Effector memory CD8-positive, alpha-beta T cell (primary cell): ENCODE results near the gene NFIB.

Source experiments
- ATAC-seq: fragments of 150-1000 bp; cut with Tn5 transposase; replicated peaks from 2 replicates; pipeline ENCODE4 v1.10.0; 2021; ENCODE audit warnings: mild to moderate bottlenecking, moderate library complexity
- DNase-seq, 3 experiments: peaks; one replicate each; pipeline ENCODE4 v3.0.0; 2021
- H3K27ac Mint-ChIP-seq, 2 donors: one replicate each; pipeline ENCODE4 v1.8.0; 2022; ENCODE audit warnings: mild to moderate bottlenecking in 2 of 2, mixed read lengths in 2 of 2, moderate library complexity in 2 of 2
- H3K27me3 Mint-ChIP-seq, 2 donors: one replicate each; pipeline ENCODE4 v1.8.0; 2022; ENCODE audit warnings: mixed read lengths in 2 of 2
- H3K36me3 Mint-ChIP-seq: one replicate; pipeline ENCODE4 v1.8.0; 2022; ENCODE audit warnings: mild to moderate bottlenecking, moderate library complexity, mixed read lengths; ENCODE audit not compliant: insufficient read depth
- H3K4me1 Mint-ChIP-seq, 2 donors: one replicate each; pipeline ENCODE4 v1.8.0; 2022; ENCODE audit warnings: low read depth in 2 of 2, mixed read lengths in 2 of 2
- H3K4me3 Mint-ChIP-seq, 2 donors: one replicate each; pipeline ENCODE4 v1.8.0; 2022; ENCODE audit warnings: mild to moderate bottlenecking in 2 of 2, mixed read lengths in 2 of 2, moderate library complexity in 2 of 2
- H3K9me3 Mint-ChIP-seq, 2 donors: one replicate each; pipeline ENCODE4 v1.8.0; 2022; ENCODE audit warnings: mixed read lengths in 2 of 2

NFIB gene

DNA sequence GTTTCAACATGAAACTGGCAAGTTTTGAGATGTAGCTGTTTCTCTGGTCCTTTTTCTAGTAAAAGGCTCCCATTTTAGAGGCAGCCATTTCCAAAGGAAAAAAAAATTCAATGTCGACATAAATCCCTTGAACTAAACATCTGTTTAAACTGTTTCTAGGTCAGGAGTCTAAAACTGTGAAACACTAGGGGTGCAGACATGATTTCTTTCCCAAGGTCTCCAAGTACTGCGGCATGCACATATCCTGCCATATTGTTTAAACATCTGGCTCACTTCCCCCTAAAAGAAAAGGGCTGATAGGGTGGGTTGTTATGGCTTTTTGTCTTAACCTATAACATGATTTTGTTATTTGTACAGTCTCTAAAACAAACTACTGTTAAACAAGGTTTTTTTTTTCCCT lies 51.1 kb downstream of the NFIB start:
- ATAC-seq (no peak), DNase-seq (no peak)
- Mint-ChIP-seq H3K27me3 (peaks cover 0 to 17% of the 10 kb centered on the region in 2 donors), H3K4me1 (no peaks in the 10 kb centered on the region), H3K27ac (no peak overlapping the region), H3K36me3 (no peaks in the 10 kb centered on the region), H3K4me3 (no peak overlapping the region), H3K9me3 (peaks cover 0 to 2% of the 10 kb centered on the region in 2 donors)

GRCh38 chr9:14261616-14262015 lies 52.3 kb downstream of the NFIB start:
- peaks cover 0 to 17% of the 10 kb centered on the region in 2 donors for H3K27me3 Mint-ChIP-seq
- no peaks in the 10 kb centered on the region for H3K36me3 Mint-ChIP-seq
- DNase-seq, result no peak
- H3K4me3 Mint-ChIP-seq, result no peak overlapping the region
- ATAC-seq, result no peak
- H3K4me1 Mint-ChIP-seq, result no peaks in the 10 kb centered on the region
- H3K9me3 Mint-ChIP-seq, result peaks cover 0 to 2% of the 10 kb centered on the region in 2 donors
- H3K27ac Mint-ChIP-seq, result no peak overlapping the region

DNA sequence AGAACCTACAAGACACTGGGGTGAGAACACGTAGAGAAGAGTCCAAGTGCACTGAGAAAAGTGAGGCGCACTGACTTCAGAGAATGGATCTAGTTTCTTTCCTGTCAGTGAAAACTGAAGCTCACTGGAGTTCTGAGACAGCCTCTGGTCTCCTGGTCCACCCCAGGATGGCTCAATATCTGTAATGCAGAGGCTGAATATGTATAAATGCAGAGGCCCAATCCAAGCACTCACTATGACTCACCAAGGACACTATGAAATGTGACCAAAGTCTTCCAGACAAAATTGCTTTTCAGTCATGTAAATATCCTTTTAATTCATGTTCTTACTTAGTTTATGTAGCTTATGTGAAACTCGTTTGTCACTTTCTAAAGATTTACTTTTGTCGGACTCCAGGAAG lies 53.8 kb downstream of the NFIB start:
- no peaks in the 10 kb centered on the region for H3K36me3 Mint-ChIP-seq
- H3K4me3 Mint-ChIP-seq, result no peak overlapping the region
- no peak for DNase-seq
- H3K27ac Mint-ChIP-seq, result no peak overlapping the region
- H3K27me3 Mint-ChIP-seq, result peaks cover 0 to 11% of the 10 kb centered on the region in 2 donors
- H3K4me1 Mint-ChIP-seq, result no peaks in the 10 kb centered on the region
- H3K9me3 Mint-ChIP-seq, result peaks cover 0 to 2% of the 10 kb centered on the region in 2 donors
- ATAC-seq, result no peak

DNA sequence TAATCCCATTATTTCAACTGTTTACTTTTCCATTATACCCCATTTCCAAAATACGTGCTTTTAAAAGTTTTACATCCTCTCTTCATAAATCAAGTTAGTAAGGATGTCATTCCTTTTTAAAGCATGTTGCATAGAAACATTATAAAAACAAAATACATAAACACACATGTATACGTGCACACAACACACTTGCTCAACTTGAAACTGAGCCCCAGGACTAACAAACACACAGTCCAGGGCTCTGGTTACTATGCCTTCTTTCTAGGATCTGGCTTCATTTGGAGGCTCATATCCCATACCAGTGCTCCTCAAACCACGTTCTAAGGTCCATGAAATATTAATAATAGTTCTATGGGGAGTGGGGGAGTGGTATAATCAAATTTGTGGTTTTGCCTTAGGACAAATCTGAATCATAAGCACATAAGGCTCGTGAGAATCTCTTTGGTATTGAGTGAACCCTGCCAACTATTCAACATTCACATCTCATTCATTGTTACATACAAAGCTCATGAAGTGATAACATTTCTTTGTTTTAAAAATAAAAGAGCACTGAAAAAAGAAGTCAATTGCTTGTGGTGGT lies 55.2 kb downstream of the NFIB start:
- H3K27me3 Mint-ChIP-seq, result peaks cover 0 to 12% of the 10 kb centered on the region in 2 donors
- H3K27ac Mint-ChIP-seq, result no peak overlapping the region
- H3K4me3 Mint-ChIP-seq, result no peak overlapping the region
- H3K36me3 Mint-ChIP-seq, result no peaks in the 10 kb centered on the region
- DNase-seq, result no peak
- ATAC-seq, result no peak
- no peaks in the 10 kb centered on the region for H3K9me3 Mint-ChIP-seq
- H3K4me1 Mint-ChIP-seq, result no peaks in the 10 kb centered on the region

GRCh38 chr9:14258156-14258555 lies 55.8 kb downstream of the NFIB start:
- no peak overlapping the region for H3K27ac Mint-ChIP-seq
- no peaks in the 10 kb centered on the region for H3K4me1 Mint-ChIP-seq
- peaks cover 0 to 15% of the 10 kb centered on the region in 2 donors for H3K27me3 Mint-ChIP-seq
- no peak for ATAC-seq
- DNase-seq, result no peak
- H3K36me3 Mint-ChIP-seq, result no peaks in the 10 kb centered on the region
- no peak overlapping the region for H3K4me3 Mint-ChIP-seq
- no peaks in the 10 kb centered on the region for H3K9me3 Mint-ChIP-seq

DNA sequence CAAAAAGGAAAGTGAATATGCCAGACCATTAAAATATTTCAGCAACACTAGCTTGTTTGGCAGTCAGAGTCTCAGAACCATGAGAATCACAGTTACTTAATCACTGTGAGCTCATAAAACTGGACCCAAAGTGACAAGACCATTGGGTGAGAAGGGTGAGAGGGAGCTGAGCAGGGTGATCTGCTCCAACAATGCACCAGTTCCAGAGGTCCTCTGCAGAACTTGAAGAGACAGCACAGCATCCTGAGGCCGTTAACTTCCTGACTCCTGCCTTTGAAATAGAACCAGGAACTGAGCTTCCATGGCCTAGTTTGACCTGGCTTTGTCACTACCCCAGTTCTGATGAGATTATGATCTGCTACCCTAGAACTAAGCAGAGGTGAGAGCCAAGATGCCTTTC lies 57.4 kb downstream of the NFIB start:
- Mint-ChIP-seq H3K4me3 (no peak overlapping the region), H3K9me3 (no peaks in the 10 kb centered on the region), H3K36me3 (no peaks in the 10 kb centered on the region), H3K27me3 (peaks cover 0 to 8% of the 10 kb centered on the region in 2 donors), H3K27ac (no peak overlapping the region), H3K4me1 (no peaks in the 10 kb centered on the region)
- ATAC-seq (no peak), DNase-seq (no peak)

GRCh38 chr9:14251154-14252071 lies 62.5 kb downstream of the NFIB start:
- Mint-ChIP-seq H3K9me3 (no peaks in the 10 kb centered on the region), H3K36me3 (no peaks in the 10 kb centered on the region), H3K27ac (no peak overlapping the region), H3K27me3 (peaks cover 8 to 19% of the 10 kb centered on the region in 2 donors), H3K4me1 (no peaks in the 10 kb centered on the region), H3K4me3 (no peak overlapping the region)
- DNase-seq, result no peak
- ATAC-seq, result no peak

DNA sequence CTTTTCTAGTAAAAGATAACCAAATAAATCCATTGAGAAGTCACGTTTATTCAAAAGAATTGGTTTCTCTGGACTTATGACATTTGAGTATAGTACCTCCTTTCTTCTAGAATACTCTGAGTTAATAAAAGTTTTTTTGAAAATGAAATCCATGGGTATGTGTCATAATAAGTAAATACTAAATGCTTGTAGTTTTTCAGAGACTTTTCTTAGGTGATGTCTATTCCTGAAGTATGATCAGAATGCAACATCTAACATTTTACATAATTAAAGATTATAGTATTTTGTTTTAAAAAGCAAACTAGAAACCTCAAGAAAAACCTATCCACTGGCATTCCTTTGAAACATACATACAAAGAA lies 63.2 kb downstream of the NFIB start:
- Mint-ChIP-seq H3K27ac (no peak overlapping the region), H3K27me3 (peaks cover 8 to 25% of the 10 kb centered on the region in 2 donors), H3K9me3 (no peaks in the 10 kb centered on the region), H3K4me1 (no peaks in the 10 kb centered on the region), H3K36me3 (no peaks in the 10 kb centered on the region), H3K4me3 (no peak overlapping the region)
- DNase-seq, result no peak
- no peak for ATAC-seq

GRCh38 chr9:14249527-14249926 lies 64.4 kb downstream of the NFIB start:
- no peak overlapping the region for H3K27ac Mint-ChIP-seq
- no peaks in the 10 kb centered on the region for H3K36me3 Mint-ChIP-seq
- no peaks in the 10 kb centered on the region for H3K4me1 Mint-ChIP-seq
- peaks cover 8 to 25% of the 10 kb centered on the region in 2 donors for H3K27me3 Mint-ChIP-seq
- DNase-seq, result no peak
- H3K9me3 Mint-ChIP-seq, result no peaks in the 10 kb centered on the region
- ATAC-seq, result no peak
- H3K4me3 Mint-ChIP-seq, result no peak overlapping the region

- Mint-ChIP-seq H3K4me3 (no peak overlapping the region), H3K27me3 (peaks cover 8 to 17% of the 10 kb centered on the region in 2 donors), H3K36me3 (no peaks in the 10 kb centered on the region), H3K27ac (no peak overlapping the region), H3K4me1 (no peaks in the 10 kb centered on the region), H3K9me3 (no peaks in the 10 kb centered on the region)
- ATAC-seq, result no peak
- no peak for DNase-seq
Observed at GRCh38 chr9:14248149-14248548, 65.8 kb downstream of the NFIB start.

DNA sequence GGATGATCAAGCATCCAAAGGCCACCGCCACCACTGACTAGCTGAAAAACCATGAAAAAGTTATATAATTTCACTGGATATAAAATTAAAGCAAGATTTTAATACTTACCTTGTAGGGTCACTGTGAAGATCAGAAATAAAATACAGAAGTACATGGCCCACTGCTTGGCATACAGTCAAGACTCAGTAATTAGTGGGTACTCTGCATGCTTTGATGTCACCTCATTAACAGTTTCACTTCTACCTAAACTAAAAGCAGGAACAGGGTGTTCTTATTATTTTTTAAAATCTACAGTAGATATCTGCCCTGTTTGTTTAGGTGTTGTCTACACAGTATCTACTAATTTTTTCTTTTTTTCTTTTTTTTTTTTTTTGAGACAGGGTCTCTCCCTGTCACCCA lies 66.4 kb downstream of the NFIB start:
- H3K27me3 Mint-ChIP-seq, result peaks cover 8 to 17% of the 10 kb centered on the region in 2 donors
- no peaks in the 10 kb centered on the region for H3K36me3 Mint-ChIP-seq
- DNase-seq, result no peak
- H3K27ac Mint-ChIP-seq, result no peak overlapping the region
- no peak overlapping the region for H3K4me3 Mint-ChIP-seq
- H3K9me3 Mint-ChIP-seq, result no peaks in the 10 kb centered on the region
- no peaks in the 10 kb centered on the region for H3K4me1 Mint-ChIP-seq
- no peak for ATAC-seq

GRCh38 chr9:14246951-14247350 lies 67.0 kb downstream of the NFIB start:
- no peaks in the 10 kb centered on the region for H3K4me1 Mint-ChIP-seq
- H3K27ac Mint-ChIP-seq, result no peak overlapping the region
- no peaks in the 10 kb centered on the region for H3K9me3 Mint-ChIP-seq
- no peak for DNase-seq
- no peaks in the 10 kb centered on the region for H3K36me3 Mint-ChIP-seq
- H3K27me3 Mint-ChIP-seq, result peaks cover 8 to 17% of the 10 kb centered on the region in 2 donors
- no peak for ATAC-seq
- H3K4me3 Mint-ChIP-seq, result no peak overlapping the region

DNA sequence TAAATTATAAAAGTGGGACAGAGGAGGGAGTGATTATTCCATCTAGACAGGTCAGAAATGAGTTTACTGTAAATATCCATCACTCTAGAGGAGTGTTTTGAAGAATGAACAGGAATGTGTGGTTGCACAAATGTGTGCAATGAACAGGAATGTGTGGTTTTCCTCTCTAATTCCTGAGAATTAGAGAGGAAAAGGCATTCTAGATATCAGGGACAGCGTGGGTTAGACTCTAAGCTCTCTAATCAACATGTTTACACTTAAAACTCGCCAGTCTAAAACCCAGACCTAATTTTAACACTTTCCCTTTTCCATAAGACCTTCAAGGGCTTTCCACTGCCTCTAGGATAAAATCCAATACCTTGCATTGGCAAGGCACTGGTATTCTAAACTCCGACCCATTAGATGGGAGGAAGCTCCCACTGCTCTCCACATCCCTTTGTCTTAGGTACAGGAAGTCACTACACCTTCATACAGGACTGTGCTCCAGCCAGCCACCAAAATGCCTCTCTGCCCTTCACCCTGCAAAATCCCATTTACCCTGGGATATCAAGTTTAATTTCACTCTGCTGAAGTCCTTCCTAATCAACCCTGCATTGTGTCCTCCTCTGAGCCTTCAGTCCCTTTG lies 67.9 kb downstream of the NFIB start:
- DNase-seq (no peak), ATAC-seq (no peak)
- Mint-ChIP-seq H3K27ac (no peak overlapping the region), H3K27me3 (peaks cover 8 to 17% of the 10 kb centered on the region in 2 donors), H3K9me3 (no peaks in the 10 kb centered on the region), H3K36me3 (no peaks in the 10 kb centered on the region), H3K4me1 (no peaks in the 10 kb centered on the region), H3K4me3 (no peak overlapping the region)
